GM21529 (cell line): ENCODE results near the gene ST6GALNAC2.

Source experiments
- ATAC-seq: cut with Tn5 transposase; IDR thresholded peaks from one replicate; pipeline ENCODE4 v1.9.1; 2021; ENCODE audit not compliant: unreplicated experiment

The ST6GALNAC2 gene

GRCh38 chr17:76599694-76600460 lies 14.2 kb upstream of the ST6GALNAC2 start:
- no peak for ATAC-seq

GRCh38 chr17:76598004-76598439 lies 12.4 kb upstream of the ST6GALNAC2 start:
- no peak for ATAC-seq

- no peak for ATAC-seq
These were observed 11.7 kb upstream of the ST6GALNAC2 start for GRCh38 chr17:76597156-76598003.

GRCh38 chr17:76594690-76595089 lies 9.0 kb upstream of the ST6GALNAC2 start:
- ATAC-seq = no peak

GRCh38 chr17:76593959-76594358 lies 8.3 kb upstream of the ST6GALNAC2 start:
- no peak for ATAC-seq

- ATAC-seq = no peak
These were observed 7.7 kb upstream of the ST6GALNAC2 start for GRCh38 chr17:76593384-76593826.

GRCh38 chr17:76588182-76588581 lies 2.5 kb upstream of the ST6GALNAC2 start:
- no peak for ATAC-seq

- no peak for ATAC-seq
These were observed 1.3 kb upstream of the ST6GALNAC2 start for GRCh38 chr17:76586741-76587487.

- ATAC-seq = no peak
These were observed 519 bp downstream of the ST6GALNAC2 start for GRCh38 chr17:76585033-76585648.

GRCh38 chr17:76584427-76585032 lies 1.1 kb downstream of the ST6GALNAC2 start:
- ATAC-seq = no peak

GRCh38 chr17:76582660-76583059 lies 3.0 kb downstream of the ST6GALNAC2 start:
- no peak for ATAC-seq

GRCh38 chr17:76581515-76581914 lies 4.1 kb downstream of the ST6GALNAC2 start:
- ATAC-seq = no peak

- ATAC-seq = no peak
These were observed 6.4 kb downstream of the ST6GALNAC2 start for GRCh38 chr17:76579281-76579680.

GRCh38 chr17:76578376-76578775 lies 7.3 kb downstream of the ST6GALNAC2 start:
- ATAC-seq = no peak

GRCh38 chr17:76577876-76578275 lies 7.8 kb downstream of the ST6GALNAC2 start:
- no peak for ATAC-seq

GRCh38 chr17:76576189-76576588 lies 9.5 kb downstream of the ST6GALNAC2 start:
- ATAC-seq = no peak

GRCh38 chr17:76575570-76575969 lies 10.1 kb downstream of the ST6GALNAC2 start:
- no peak for ATAC-seq

GRCh38 chr17:76574166-76574565 lies 11.5 kb downstream of the ST6GALNAC2 start:
- ATAC-seq = no peak

GRCh38 chr17:76573096-76573495 lies 12.6 kb downstream of the ST6GALNAC2 start:
- ATAC-seq = no peak

GRCh38 chr17:76572201-76572910 lies 13.3 kb downstream of the ST6GALNAC2 start:
- ATAC-seq = no peak
